ENCODE measurements around the gene HFM1.

Gene HFM1

GRCh38 chr1:91261655-91262054 lies 143.0 kb downstream of the HFM1 start:
- DNase-seq (ENCODE audit: low read depth in 2 of 2) = no peak

- no peak for DNase-seq (ENCODE audit: low read depth in 2 of 2)
Measured at GRCh38 chr1:91245435-91245834, 159.2 kb downstream of the HFM1 start.

GRCh38 chr1:91244737-91245136 lies 159.9 kb downstream of the HFM1 start:
- no peak for DNase-seq (ENCODE audit: low read depth in 2 of 2)

- no peak for DNase-seq (ENCODE audit: low read depth in 2 of 2)
Measured at GRCh38 chr1:91243171-91243570, 161.5 kb downstream of the HFM1 start.

- DNase-seq (ENCODE audit: low read depth in 2 of 2) = no peak
Measured at GRCh38 chr1:91234181-91234580, 170.5 kb downstream of the HFM1 start.

- DNase-seq (ENCODE audit: low read depth in 2 of 2) = no peak
Measured at GRCh38 chr1:91226741-91227140, 177.9 kb downstream of the HFM1 start.

GRCh38 chr1:91224878-91225277 lies 179.8 kb downstream of the HFM1 start:
- DNase-seq (ENCODE audit: low read depth in 2 of 2) = no peak

GRCh38 chr1:91221017-91221416 lies 183.6 kb downstream of the HFM1 start:
- no peak for DNase-seq (ENCODE audit: low read depth in 2 of 2)

GRCh38 chr1:91217911-91218310 lies 186.7 kb downstream of the HFM1 start:
- DNase-seq (ENCODE audit: low read depth in 2 of 2) = no peak

All from stimulated activated CD4-positive, alpha-beta T cell treated with anti-CD3 and anti-CD28 coated beads, Interleukin-12 subunit alpha, Interleukin-12 subunit beta, amount 100 ng/mL, for 24 hours (primary cell).